ENCODE results near the gene NUDT16L1.

NUDT16L1 gene

GRCh38 chr16:4682084-4682591 lies 11.2 kb upstream of the NUDT16L1 start:
- no peaks in the 10 kb centered on the region for H4K20me1 ChIP-seq (ENCODE audit: insufficient read depth, low read length)
- no peak overlapping the region for H3K27ac ChIP-seq (ENCODE audit: low read depth, low read length, poor library complexity, severe bottlenecking)
- no peaks in the 10 kb centered on the region for H3K9me3 ChIP-seq (ENCODE audit: low read length)
- H3K9ac ChIP-seq (ENCODE audit: low read length): no peak overlapping the region
- no peak overlapping the region for H2AFZ ChIP-seq (ENCODE audit: low read length)
- TF ChIP-seq EZH2 (IDR thresholded peaks at IDR 0.05; ENCODE audit: borderline replicate concordance, low read length): no peak
- TF ChIP-seq CTCF (IDR thresholded peaks at IDR 0.05; ENCODE audit: low read length): no peak
- H3K4me3 ChIP-seq (ENCODE audit: low read depth, low read length, poor library complexity, severe bottlenecking): no peak overlapping the region
- no peaks in the 10 kb centered on the region for H3K79me2 ChIP-seq (ENCODE audit: insufficient read depth, low read length)
- no peak overlapping the region for H3K4me2 ChIP-seq (ENCODE audit: low read length)
- H3F3A ChIP-seq (ENCODE audit: insufficient read depth, low read length): no peaks in the 10 kb centered on the region
- H3K36me3 ChIP-seq (ENCODE audit: insufficient read depth, low read length): peaks cover 32% of the 10 kb centered on the region
- H3K4me1 ChIP-seq (ENCODE audit: insufficient read depth, low read length, severe bottlenecking): no peaks in the 10 kb centered on the region
- H3K9me2 ChIP-seq (ENCODE audit: low read depth, low read length): no peaks in the 10 kb centered on the region
- H3K27me3 ChIP-seq (ENCODE audit: insufficient read depth, low read length): no peaks in the 10 kb centered on the region

GRCh38 chr16:4682616-4683254 lies 10.6 kb upstream of the NUDT16L1 start:
- Histone ChIP-seq H3K4me1 (ENCODE audit: insufficient read depth, low read length, severe bottlenecking) (no peaks in the 10 kb centered on the region), H3K4me3 (ENCODE audit: low read depth, low read length, poor library complexity, severe bottlenecking) (no peak overlapping the region), H3K79me2 (ENCODE audit: insufficient read depth, low read length) (no peaks in the 10 kb centered on the region), H3K27me3 (ENCODE audit: insufficient read depth, low read length) (no peaks in the 10 kb centered on the region), H3K9ac (ENCODE audit: low read length) (no peak overlapping the region), H4K20me1 (ENCODE audit: insufficient read depth, low read length) (no peaks in the 10 kb centered on the region), H3K9me3 (ENCODE audit: low read length) (no peaks in the 10 kb centered on the region), H3K27ac (ENCODE audit: low read depth, low read length, poor library complexity, severe bottlenecking) (no peak overlapping the region), H3F3A (ENCODE audit: insufficient read depth, low read length) (no peaks in the 10 kb centered on the region), H3K9me2 (ENCODE audit: low read depth, low read length) (no peaks in the 10 kb centered on the region), H2AFZ (ENCODE audit: low read length) (no peak overlapping the region), H3K36me3 (ENCODE audit: insufficient read depth, low read length) (peaks cover 32% of the 10 kb centered on the region), H3K4me2 (ENCODE audit: low read length) (no peak overlapping the region)
- TF ChIP-seq CTCF (IDR thresholded peaks at IDR 0.05; ENCODE audit: low read length) (peak; percentile 58), EZH2 (IDR thresholded peaks at IDR 0.05; ENCODE audit: borderline replicate concordance, low read length) (no peak)

GRCh38 chr16:4683255-4684057 lies 9.9 kb upstream of the NUDT16L1 start:
- Histone ChIP-seq H3K4me2 (ENCODE audit: low read length) (no peak overlapping the region), H3K4me1 (ENCODE audit: insufficient read depth, low read length, severe bottlenecking) (no peaks in the 10 kb centered on the region), H2AFZ (ENCODE audit: low read length) (no peak overlapping the region), H3K9ac (ENCODE audit: low read length) (no peak overlapping the region), H3F3A (ENCODE audit: insufficient read depth, low read length) (no peaks in the 10 kb centered on the region), H3K36me3 (ENCODE audit: insufficient read depth, low read length) (peaks cover 32% of the 10 kb centered on the region), H3K27ac (ENCODE audit: low read depth, low read length, poor library complexity, severe bottlenecking) (no peak overlapping the region), H3K9me3 (ENCODE audit: low read length) (no peaks in the 10 kb centered on the region), H3K27me3 (ENCODE audit: insufficient read depth, low read length) (no peaks in the 10 kb centered on the region), H3K4me3 (ENCODE audit: low read depth, low read length, poor library complexity, severe bottlenecking) (no peak overlapping the region), H3K9me2 (ENCODE audit: low read depth, low read length) (no peaks in the 10 kb centered on the region), H3K79me2 (ENCODE audit: insufficient read depth, low read length) (no peaks in the 10 kb centered on the region), H4K20me1 (ENCODE audit: insufficient read depth, low read length) (no peaks in the 10 kb centered on the region)
- TF ChIP-seq EZH2 (IDR thresholded peaks at IDR 0.05; ENCODE audit: borderline replicate concordance, low read length) (no peak), CTCF (IDR thresholded peaks at IDR 0.05; ENCODE audit: low read length) (no peak)
